RKO (cell line): ENCODE data around the gene RAMP1.
"Not testable (repeated sequence)": the region's sequence is repeated elsewhere in the genome, so short reads cannot be mapped to it uniquely, and the experiment has no call there.

ENCODE experiments used
- DNase-seq: peaks from one replicate; pipeline ENCODE4 v3.0.0-alpha.2; 2016; ENCODE audit warnings: low spot score

RAMP1 gene

GRCh38 chr2:237863689-237864443, 4.4 kb downstream of the RAMP1 start:
- no peak for DNase-seq

- no peak for DNase-seq
These were observed 5.1 kb downstream of the RAMP1 start for GRCh38 chr2:237864444-237864931.

- DNase-seq, result no peak
These were observed 5.7 kb downstream of the RAMP1 start for GRCh38 chr2:237864940-237865622.

GRCh38 chr2:237865623-237866041, 6.2 kb downstream of the RAMP1 start:
- no peak for DNase-seq

- DNase-seq, result no peak
These were observed 6.7 kb downstream of the RAMP1 start for GRCh38 chr2:237866101-237866621.

GRCh38 chr2:237867465-237867864, 8.0 kb downstream of the RAMP1 start:
- no peak for DNase-seq

- not testable (repeated sequence) for DNase-seq
These were observed 8.7 kb downstream of the RAMP1 start for GRCh38 chr2:237868074-237868473.

- DNase-seq, result no peak
These were observed 9.4 kb downstream of the RAMP1 start for GRCh38 chr2:237868631-237869342.

- no peak for DNase-seq
These were observed 10.1 kb downstream of the RAMP1 start for GRCh38 chr2:237869343-237870102.

GRCh38 chr2:237870126-237870525, 10.7 kb downstream of the RAMP1 start:
- DNase-seq, result no peak

GRCh38 chr2:237870754-237871651, 11.6 kb downstream of the RAMP1 start:
- no peak for DNase-seq

- no peak for DNase-seq
These were observed 12.9 kb downstream of the RAMP1 start for GRCh38 chr2:237872178-237872887.

- no peak for DNase-seq
These were observed 14.0 kb downstream of the RAMP1 start for GRCh38 chr2:237873421-237873831.

GRCh38 chr2:237873897-237874551, 14.6 kb downstream of the RAMP1 start:
- no peak for DNase-seq

GRCh38 chr2:237874585-237875161, 15.2 kb downstream of the RAMP1 start:
- peak; percentile 27 for DNase-seq

GRCh38 chr2:237875256-237876060, 16.0 kb downstream of the RAMP1 start:
- no peak for DNase-seq

GRCh38 chr2:237876061-237876526, 16.7 kb downstream of the RAMP1 start:
- DNase-seq, result no peak

- no peak for DNase-seq
These were observed 17.1 kb downstream of the RAMP1 start for GRCh38 chr2:237876532-237876931.
